ENCODE measurements around the gene POLN. TPM values are rescaled to one million over a fixed set of nuclear protein-coding genes. Genes with fewer than 3 reads are reported as not detected.

The POLN gene
- total RNA-seq, 2 donors from 2014 or later = 3.8 to 15.2 TPM

DNA sequence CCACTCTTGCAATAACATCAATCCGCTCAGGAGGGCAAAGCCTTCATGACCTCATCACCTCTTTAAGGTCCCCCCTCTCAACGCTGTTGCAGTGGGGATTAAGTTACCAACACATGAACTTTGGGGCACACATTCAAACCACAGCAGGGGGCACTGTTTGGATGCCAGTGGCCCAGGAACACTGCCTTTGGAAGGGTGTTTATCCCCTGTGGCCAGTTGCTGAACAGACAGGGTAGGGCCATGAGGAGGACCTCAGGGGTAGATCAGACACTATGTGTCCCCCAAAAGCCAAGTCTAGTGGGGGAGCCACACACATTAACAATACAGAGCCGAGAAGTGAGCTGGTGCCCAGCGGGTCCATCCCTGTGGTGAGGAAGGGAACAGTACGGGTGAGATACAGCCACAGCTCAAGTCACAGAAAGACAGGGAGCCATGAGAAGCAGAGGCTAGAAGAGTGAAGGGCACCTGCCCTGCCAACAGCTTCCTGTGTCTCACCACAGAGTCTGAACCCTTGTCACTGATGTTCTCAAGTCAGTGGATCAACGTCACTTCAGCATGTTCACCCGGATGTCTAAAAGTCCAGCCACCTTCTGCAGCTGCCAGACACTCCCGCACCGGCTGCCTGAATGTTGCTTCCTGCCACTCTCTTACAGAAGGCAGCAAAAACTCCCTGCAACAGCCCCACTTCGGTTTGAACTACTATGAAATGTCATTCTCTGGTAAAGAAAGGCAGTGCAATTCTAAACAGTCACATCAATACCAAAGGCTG is 39.8 kb upstream of the POLN start:
- no peaks in the 10 kb centered on the region for H3K9me3 ChIP-seq
- intact Hi-C loops (cut with DNase I) = no loop called here
- no peak for DNase-seq (ENCODE audit: low spot score)
- no peak for TF ChIP-seq POLR2AphosphoS5 (IDR thresholded peaks at IDR 0.05)
- no peak for TF ChIP-seq POLR2A (IDR thresholded peaks at IDR 0.05)
- no peak for TF ChIP-seq CTCF (IDR thresholded peaks at IDR 0.05)
- H3K4me3 ChIP-seq = no peak overlapping the region
- H3K27ac ChIP-seq = no peak overlapping the region
- no peaks in the 10 kb centered on the region for H3K36me3 ChIP-seq
- H3K4me1 ChIP-seq (replicated peaks) = no peaks in the 10 kb centered on the region
- 67% methylated on average over 10 of the region's 10 CpGs for WGBS
- no peaks in the 10 kb centered on the region for H3K27me3 ChIP-seq (replicated peaks; ENCODE audit: insufficient read depth)

DNA sequence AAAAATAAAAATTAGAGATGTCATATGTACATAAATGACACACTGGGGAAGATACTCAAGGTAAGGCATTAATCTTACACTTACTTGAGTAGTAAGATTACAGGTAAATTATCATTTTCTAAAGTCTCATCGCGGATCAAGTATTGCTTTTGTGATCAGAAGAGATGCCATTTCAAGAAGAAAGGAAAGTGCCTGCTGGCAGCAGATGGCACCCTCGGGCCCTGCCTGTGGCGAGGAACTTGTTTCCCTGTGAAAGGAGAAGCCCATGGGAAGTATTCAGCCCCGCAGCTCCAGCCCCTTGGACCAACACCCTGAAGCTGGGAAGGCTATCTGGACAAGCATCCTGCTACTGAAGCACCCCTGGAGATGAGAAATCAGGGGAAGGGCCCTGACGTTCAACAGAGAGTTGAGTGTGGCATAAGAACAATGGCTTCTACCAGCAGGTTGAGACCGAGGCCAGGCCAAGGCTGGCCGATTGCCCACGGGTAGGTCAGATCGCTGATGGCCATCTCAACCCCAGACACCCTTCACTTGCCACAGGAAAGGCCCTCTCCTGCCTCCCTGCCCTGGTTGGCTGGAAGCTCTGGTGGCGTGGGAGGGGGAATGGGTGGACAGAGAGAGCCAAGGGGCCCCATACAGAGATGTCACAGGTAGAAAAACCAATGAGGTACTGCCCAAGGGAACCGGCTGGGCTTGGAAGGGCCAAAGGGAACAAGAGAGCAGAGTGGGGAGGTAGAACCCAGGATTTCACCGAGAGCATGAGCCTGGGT is 38.8 kb upstream of the POLN start:
- Histone ChIP-seq H3K9me3 (no peaks in the 10 kb centered on the region), H3K27ac (no peak overlapping the region), H3K4me3 (no peak overlapping the region), H3K36me3 (no peaks in the 10 kb centered on the region), H3K27me3 (replicated peaks; ENCODE audit: insufficient read depth) (no peaks in the 10 kb centered on the region), H3K4me1 (replicated peaks) (no peaks in the 10 kb centered on the region)
- DNase-seq (ENCODE audit: low spot score) = no peak
- intact Hi-C loops (cut with DNase I) = no loop called here
- TF ChIP-seq CTCF (IDR thresholded peaks at IDR 0.05) (no peak), POLR2AphosphoS5 (IDR thresholded peaks at IDR 0.05) (no peak), POLR2A (IDR thresholded peaks at IDR 0.05) (no peak)
- WGBS = 74% methylated on average over 13 of the region's 13 CpGs

- Histone ChIP-seq H3K36me3 (no peaks in the 10 kb centered on the region), H3K4me3 (no peak overlapping the region), H3K27me3 (replicated peaks; ENCODE audit: insufficient read depth) (no peaks in the 10 kb centered on the region), H3K27ac (no peak overlapping the region), H3K4me1 (replicated peaks) (no peaks in the 10 kb centered on the region), H3K9me3 (no peaks in the 10 kb centered on the region)
- intact Hi-C loops (cut with DNase I) = no loop called here
- WGBS = 96% methylated on average over 9 of the region's 9 CpGs
- DNase-seq (ENCODE audit: low spot score) = no peak
- TF ChIP-seq CTCF (IDR thresholded peaks at IDR 0.05) = no peak
- no peak for TF ChIP-seq POLR2A (IDR thresholded peaks at IDR 0.05)
- no peak for TF ChIP-seq POLR2AphosphoS5 (IDR thresholded peaks at IDR 0.05)
These were observed 36.0 kb upstream of the POLN start for GRCh38 chr4:2277956-2278355.

GRCh38 chr4:2276581-2277325 is 34.8 kb upstream of the POLN start:
- H3K9me3 ChIP-seq = no peaks in the 10 kb centered on the region
- H3K4me3 ChIP-seq = no peak overlapping the region
- H3K36me3 ChIP-seq = no peaks in the 10 kb centered on the region
- no peak for TF ChIP-seq POLR2A (IDR thresholded peaks at IDR 0.05)
- TF ChIP-seq POLR2AphosphoS5 (IDR thresholded peaks at IDR 0.05) = no peak
- no peak for TF ChIP-seq CTCF (IDR thresholded peaks at IDR 0.05)
- intact Hi-C loops (cut with DNase I) = no loop called here
- no peak overlapping the region for H3K27ac ChIP-seq
- no peaks in the 10 kb centered on the region for H3K4me1 ChIP-seq (replicated peaks)
- WGBS = 91% methylated on average over 30 of the region's 30 CpGs
- no peaks in the 10 kb centered on the region for H3K27me3 ChIP-seq (replicated peaks; ENCODE audit: insufficient read depth)
- DNase-seq (ENCODE audit: low spot score) = no peak
